ENCODE results near the gene RXRG.

Gene RXRG

DNA sequence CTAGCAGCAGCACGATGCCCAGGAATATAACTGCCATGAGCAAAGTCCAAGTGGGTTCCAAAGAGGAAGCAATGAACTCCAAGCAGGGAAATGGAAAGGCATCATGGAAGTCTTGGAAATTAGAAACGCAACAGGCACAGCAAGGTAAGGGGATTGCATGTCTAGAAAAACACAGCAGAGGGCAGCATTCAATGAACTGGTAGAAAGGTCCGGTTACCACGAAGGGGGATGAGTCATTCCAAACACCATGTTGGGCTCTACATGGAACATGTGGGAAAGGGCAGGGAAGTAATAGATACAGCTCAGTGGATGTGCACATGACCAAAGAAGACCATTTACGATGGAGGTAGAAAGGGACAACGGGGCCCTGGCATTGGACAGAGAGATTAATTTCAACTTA, 36.4 kb downstream of the RXRG start:
- peak; percentile 36 for DNase-seq

DNA sequence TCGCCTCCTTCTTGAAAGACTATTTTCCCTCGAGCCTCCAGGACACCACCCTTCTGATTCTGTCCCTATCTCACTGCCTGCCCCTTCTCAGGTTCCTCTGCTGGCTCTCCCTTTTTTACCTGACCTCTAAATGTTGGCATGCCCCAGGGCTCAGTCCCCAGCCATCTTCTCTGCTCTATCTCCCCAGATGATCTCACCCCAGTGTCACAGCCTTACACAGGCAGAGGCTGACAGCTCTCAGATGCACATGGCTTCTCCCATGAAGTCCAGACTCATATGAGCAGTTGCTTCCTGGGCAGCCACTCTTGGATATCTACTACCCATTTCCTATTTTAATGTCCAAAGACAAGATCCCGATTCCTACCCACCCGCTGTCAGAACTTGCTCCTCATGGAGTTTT, 37.5 kb downstream of the RXRG start:
- DNase-seq: no peak

DNA sequence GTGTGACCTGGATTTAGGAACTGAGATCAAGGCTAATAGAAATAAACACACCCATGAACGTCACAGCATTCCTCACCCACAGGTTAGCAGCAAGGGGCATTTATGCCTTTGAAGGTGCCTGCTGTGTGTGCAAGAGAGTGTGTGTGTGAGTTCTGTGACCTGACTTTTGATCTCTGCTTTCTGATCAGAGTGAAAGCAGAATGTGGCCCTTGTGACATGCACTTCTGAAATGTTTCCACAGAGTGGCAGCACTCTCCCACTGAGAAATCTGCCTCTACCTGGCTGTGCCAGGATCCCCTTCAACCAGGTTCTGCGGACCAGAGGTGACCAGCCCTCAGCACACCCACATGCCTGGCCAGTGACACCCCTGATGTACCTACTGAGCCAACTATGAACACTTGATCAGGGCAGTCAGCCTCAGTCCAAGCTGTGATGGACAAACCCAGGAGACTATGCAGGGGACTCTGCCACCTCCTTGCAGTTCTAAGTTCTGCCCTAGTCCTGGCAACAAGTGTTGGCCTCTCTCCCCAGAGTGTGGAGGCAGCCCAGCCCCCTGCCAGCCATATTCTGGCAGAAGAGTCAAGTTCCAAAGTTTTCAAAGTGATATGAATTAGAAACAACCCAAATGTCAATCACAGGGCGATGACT, 41.0 kb downstream of the RXRG start:
- no peak for DNase-seq

DNA sequence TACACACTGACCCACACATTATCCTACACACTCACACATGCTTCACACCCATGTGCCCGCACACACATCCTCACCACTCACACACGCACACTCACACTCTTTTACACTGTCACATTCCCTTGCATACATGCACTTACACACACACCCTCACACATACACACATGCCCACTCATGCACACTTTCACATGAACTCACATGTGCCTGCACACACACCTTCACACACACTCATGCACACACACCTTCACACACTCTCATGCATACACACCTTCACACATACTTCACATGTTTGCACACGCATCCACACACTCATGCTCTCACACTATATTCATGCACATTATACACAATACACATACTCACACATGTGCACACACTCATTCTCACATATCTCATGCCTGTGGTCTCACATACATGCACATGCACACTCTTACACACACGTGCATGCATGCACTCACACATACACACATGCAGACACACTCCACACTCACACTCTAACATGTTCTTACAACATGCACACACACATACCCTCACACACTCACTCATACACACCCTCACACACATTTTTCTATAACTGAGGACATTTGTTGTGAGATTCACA, 42.3 kb downstream of the RXRG start:
- DNase-seq: no peak

DNA sequence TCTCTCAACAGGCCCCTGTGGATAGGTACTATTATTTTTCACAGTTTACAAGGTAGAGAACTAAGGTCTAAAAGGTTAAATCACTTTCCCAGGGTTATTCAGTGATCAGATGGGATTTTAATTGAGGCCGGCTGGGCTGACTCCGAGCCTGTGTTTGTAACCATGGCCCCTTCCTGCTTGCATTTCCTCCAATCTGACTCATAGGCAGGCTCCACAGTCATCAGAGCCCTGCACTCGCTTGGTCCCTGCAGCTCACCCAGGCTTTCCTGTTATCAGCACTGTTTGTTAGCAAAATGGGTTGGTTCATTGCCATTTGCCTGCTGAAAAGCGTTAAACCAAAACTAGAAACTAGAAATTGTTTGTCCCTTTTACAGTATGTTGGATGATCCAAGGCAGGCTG, 47.0 kb downstream of the RXRG start:
- peak; percentile 68 for DNase-seq

DNA sequence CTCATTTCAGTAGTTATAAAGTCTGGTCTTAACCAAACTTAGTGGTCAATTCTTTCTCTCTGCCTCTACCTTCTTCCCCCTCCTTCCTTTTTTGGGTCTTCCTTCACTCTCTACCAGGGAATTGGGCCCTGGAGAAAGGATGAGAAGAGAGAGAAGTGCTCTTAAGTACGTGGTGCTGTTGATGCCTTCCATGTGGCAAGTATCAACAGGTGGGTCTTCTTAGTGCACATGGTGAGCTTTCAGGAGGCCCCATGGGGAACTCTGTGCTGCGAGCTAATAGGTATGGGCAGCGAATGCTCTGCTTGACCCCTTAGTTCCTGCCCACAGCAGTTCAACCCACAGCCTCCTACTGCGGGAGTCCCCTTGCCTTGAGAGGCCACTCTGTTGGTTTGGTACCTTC, 49.0 kb downstream of the RXRG start:
- no peak for DNase-seq

DNA sequence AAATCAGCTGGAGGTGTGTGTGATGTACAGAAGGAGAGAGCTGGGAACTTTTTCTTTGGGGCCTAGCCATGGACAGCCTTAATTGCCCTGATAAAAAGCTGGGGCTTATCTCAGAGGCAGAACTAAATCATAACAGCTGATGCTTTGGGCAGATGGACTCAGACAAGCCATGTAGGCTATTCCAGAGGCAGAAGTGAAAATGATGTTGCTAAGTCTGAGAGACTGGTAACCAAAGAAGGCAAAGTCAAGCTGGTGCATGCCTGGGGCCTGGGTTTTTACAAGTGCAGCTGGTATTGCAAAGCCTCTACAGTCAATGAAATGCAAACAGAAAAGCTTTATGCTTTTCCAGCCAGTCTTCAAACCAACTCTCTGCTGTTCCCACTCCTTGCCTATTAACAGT, 49.4 kb downstream of the RXRG start:
- no peak for DNase-seq

DNA sequence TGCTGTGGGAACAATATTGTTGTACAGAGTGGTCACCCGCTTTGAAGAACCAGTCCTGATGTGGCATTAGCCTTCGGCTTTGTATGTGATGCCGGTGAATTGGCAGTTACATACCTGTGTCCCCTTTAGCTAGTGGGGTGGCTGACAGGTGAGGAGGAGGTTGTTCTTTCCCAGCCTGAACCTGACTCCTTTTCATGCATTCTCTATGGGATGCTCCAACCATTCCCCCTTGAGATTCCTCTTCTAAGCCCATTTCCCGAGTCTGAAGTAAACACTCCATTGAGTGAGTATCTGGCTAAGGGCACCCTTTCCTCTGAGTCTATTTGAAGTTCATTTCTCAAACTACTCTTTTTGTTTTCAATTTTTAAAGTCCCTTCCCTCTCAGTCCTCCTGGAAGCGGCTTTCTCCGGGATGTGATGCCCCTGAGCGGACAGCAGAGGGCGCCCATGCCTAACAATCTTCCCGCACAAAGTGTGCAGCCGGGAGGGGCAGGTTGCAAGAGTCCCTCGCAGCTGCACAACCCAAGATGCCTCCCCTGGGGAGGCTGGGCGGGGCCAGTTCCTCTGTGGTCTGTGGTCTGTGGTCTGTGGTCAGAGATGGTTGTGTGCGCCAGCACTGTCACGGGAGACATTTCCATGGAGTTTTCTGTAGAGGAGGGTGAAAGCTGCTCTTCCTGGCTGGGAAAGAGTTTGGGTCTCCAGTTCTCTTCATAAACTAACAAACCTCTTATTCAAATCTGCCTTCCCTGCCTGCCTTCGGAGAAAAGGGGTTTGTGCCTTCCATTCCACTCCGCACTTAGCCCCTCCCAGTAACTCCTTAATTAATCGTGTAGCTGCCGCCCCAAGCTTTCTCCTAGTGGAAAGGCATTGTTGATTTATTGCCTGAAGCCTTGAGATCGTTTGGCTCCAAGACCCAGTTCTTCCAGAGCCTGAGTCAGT, 52.0 kb downstream of the RXRG start:
- peak; percentile 97 for DNase-seq

DNA sequence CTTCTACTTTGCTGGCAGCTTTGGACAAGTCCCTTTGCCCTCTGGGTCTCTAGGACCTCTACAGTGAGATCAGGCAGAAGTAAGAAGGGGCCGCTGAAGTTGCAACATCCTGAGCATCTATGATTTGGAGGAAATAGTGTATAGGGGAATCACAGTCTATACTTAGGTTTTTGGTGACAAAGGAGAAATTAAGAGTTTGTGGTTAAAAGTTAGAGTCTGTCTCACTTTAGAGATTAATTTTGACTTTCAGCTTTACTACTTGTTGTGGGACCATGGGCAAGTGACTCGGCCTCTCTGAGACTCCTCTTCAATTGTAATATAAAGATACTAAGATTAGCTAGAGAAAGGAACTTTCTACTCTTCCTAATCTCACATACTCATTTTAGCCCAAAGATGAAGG, 55.3 kb downstream of the RXRG start:
- no peak for DNase-seq

DNA sequence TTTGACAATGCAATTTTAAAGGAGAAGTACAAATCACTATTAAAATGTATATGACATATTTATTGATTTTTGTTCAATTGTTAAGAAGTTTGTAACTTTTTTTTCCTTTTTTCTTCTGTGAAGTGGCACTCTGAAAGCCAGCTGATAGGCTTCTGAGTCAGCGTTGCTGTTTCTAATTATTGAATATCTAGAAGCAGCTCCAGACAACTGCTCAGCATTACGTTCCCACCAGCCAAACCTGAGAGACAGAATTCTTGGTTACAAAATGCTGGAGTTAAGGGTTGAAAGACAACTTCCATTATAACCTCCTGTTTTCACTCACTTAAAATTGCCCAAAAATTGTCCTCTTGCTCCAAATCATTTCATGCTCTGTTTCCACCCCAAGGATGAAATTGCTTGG, 57.0 kb downstream of the RXRG start:
- peak; percentile 23 for DNase-seq

DNA sequence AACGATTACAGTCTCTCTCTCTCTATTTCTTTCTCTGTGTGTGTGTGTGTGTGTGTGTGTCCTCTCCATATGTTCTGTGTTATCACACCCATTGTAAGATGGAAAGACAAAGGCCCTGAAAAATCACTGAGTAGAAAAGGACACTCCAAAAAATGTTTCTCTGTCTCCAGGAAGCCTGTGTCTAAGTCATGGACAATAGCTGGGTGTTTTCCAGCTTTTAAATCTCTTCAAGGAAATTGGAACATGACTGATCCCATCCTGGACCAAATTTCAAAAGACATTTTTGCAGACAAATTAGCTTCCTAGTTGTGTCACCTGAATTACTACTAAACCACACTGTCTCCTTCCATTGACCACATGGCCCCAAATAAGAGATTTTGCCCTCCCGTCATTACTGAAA, 57.4 kb downstream of the RXRG start:
- DNase-seq: no peak

DNA sequence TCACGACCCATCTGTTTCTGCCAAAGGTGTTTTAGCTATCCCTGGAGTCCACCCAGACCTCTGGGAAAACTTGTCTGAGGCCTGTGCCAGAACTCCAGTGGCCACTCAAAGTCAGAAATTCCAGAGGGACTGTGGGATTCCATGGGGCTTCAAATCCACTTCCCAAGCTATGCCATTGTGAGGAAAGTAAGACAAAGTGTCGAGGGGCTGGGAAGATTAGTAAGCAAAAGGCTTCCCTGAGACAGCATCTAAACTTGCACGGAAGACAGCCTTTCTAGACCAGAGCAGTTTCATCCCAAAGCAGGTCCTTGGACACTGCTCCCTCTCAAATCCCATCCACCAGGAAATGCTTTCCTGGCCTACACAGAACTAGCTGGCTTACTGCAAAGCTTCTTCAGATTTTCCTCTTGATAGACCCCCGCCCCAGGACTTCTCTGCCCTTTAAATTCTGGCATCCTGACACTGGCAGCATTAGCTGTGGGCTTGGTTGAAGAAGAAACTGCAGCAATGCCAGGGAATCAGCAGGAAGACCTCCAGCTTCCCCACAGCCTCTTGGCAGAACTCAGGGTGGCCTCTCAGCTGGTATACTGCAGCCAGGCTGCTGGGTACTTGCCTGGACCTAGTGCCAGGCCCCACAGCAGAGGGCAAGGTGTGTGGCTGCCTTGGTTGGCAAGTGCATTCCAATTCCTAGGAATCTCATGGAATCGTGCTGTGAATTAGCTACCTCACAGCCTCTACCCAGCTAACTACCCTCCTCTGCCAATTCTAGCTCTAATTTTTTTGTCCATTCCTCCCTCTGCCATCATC, 61.1 kb downstream of the RXRG start:
- no peak for DNase-seq

DNA sequence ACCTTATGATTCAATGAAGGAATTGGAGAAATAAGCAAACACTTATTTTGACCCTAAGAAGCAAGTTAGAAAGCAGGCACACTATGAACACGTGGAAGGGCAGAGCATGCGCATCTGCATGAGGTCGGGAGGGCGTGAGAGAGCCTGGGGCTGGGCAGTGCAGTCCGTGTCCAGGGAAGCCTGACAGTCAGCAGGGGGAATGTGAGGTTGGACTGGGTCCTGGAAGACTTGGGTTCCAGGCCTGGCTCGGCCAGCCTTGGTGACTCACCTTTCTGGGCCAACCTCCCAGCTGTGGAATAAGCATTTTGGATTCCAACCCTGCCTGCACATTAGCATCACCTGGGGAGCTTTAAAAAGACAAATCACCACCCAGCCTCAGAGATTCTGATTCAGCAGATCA, 61.9 kb downstream of the RXRG start:
- peak; percentile 38 for DNase-seq

DNA sequence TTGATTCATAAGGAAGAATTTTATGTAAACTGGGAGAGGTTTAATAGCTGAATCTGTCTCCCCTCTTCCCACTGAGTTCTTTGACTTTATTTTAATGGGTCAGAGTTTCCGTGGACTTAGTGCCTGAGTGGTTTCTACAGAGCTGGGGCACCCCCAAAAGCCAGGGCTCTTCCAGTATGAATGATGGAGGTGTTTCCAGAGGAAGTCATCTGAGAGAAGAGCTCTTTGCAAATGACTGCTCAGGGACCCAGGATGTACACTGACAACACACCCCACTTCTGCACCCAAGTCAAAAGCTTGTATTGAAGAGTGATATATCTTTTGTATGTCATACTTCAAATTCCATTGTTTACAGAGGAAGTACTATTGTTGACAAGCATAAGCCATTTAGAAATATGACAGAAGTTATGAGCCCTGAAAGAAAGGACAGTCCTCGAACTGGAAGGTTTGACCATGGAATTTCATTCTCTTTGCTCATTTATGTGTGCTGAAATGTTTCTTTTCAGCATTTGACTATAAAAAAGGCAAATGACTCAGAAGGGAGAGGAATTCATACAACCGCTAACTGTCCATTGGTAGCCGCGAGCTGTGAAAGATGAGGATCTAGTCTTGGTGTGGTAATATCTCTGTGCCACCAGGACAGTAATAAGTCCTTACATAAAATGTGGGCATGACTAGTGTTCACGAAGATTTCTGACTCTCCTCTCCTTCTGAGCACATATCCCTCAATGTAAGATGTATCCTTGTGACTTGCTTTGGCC, 63.0 kb downstream of the RXRG start:
- peak; percentile 22 for DNase-seq

DNA sequence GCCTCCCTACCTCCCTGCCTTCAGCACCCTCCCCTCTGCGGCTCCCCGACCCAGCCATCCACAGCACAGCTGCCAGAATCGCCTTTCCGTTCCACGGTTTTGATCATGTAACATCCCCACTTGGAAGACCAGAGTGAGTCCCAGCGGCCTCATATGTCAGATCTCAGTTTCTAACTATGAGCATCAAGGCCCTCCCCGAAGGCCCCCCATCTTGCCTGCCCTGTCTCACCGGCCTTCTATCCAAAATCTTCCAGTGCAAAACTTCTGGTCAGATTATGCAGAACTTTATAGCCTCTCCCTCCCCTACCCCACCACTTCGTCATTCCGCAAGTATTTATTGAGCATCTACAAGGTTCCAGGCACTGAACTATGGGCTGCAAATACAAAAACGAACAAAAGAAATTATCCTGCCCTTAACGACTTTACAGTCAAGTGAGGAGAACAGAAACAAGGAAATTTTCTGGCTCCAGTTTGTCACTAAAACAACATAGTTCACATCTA, 68.1 kb downstream of the RXRG start:
- DNase-seq: no peak

DNA sequence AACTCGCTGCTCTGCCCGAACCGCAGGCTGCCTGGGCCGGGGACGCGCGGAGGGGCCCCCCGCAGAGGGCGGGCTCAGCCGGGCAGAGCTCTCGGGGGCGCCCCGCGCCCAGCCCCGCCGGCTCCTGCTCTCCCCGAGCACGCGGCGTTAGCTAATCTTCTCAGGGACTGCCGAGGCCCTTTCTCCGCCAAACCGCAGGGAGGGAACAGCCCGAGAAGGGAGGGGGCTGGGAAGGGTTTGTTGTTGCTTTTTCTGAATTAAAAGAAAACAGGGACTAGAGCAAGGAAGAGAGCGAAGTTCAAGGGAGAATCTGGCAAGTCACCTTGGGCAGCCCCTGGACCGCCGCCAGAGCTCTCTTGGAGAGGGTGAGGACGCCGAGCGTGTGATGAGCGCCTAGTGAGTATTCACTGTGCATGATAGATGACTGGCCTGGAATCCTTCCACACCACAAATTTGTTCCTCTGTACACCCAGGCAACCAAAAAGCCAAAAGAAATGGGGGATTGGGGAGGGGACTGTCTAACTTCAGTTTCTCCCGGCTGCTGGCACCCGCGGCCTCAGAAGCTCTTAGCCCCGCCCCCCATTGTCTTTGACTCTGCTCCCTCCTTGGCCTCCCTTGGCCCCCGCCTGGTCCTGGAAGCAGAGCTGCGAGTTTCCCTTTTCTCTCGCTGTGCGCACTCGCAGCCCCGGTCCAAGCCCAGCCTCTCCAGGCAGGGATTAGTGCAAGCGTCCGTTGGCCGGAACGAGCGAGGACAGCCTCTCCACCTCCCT, 68.7 kb downstream of the RXRG start:
- peak; percentile 90 for DNase-seq

DNA sequence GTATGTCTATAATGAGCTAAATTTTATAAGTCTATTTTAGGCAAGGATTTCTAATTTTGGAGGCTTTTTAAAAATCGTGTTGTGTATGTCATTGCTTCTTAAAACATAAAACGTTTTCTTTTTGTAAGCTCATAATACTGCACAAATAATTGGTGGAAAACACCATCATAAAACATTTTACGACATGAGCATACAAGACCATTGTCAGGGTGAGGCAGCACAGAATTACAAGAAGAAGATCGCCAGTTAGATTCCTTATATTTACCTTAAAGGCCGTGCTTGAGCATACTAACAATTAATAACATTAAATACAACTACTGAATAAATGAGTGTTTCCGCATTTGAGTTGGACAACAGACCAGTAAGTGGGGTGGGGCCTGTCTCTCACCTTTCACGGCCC, 69.3 kb downstream of the RXRG start:
- no peak for DNase-seq

DNA sequence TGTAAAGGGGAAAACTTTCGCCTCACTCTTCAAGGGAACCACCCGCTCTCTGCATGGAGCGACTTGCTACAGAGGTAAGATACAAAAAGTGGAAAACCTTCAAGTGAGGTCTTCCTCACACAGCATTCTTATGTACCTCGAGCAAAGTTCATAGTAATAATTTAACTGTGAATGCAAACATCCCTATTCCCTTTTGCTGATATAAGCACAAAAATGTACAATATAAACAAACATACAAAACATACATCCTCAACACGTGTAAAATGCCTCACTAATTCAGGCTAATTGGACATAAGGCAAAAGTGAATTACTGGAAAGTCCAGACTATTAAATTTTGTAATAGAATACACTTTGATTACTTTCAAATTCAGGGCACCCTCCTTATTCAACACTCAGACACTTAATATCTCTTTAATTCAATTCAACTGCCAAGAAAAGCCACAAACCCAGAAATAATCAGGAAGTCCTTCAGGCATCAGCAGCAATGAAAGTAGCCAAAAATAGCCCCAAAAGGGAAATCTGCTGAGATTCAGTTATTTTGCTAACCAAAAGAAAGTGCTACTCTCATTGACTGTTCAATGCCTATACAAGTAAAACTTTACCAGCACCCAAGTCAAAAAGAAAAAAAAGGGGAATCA, 73.2 kb downstream of the RXRG start:
- DNase-seq: no peak

DNA sequence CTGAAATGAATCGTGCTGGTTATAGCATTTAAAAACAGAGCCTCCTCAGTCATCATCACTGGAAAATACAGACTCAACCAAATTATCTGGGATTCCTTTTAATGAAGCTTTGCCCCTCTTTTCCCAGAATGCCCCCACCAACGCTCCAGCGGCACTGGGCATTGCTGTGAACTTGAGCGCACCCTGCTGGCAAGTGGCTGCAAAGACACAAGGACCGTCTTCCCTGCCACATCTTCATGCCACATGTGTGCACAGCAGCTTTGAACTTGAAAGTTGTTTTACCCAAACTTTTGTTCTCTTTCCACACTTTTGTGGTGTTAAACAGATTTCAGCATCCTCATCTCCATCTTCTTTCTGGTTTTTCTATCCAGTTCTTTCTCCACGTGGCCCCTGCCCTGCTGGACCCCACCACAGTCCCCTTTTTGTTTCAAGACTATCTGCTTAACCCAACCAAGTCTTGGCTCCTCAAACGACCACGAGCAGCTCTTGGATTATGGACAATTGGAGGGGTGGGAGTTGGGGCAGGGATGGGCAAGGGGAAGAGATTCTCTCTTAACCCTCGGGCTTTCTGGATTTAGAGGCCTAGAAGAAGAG, 75.6 kb downstream of the RXRG start:
- peak; percentile 37 for DNase-seq

DNA sequence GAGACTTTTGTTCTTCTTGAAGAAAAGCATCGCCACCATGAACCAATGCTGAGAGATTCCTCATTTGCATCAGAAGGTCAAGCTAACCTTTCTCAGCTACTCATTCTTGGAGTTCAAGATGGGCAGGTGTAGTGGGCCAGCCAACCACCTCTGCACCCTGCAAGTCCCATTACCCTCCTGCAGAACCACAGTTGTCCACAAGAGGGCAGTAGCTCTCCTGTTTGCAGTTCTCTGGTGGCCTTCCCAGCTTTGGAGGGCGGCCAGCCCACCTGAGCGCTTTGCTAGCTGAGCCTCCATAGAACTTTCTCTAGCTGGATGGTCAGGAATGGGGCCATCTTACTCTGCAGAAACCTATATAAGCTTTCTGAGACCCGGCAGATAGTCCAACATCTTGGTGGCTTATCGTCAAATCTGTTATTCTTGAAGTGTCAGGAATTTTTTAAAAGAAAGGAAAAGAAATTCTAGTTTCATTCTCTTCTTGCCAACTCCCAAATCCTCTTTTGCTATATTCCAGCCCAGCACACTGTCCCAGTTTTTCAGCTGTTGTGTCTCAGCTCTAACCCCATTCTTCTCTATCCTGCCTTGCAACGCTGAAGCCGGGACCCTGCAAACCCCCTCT, 77.4 kb downstream of the RXRG start:
- DNase-seq: peak; percentile 65

All from fibroblast of skin of scalp (primary cell).